HG03103 (cell line): Measurements from ENCODE around the gene ATP6V1C2.

Experiments
- ATAC-seq: cut with Tn5 transposase; IDR thresholded peaks from one replicate; pipeline ENCODE4 v1.9.1; 2021; ENCODE audit warnings: low read depth; ENCODE audit not compliant: unreplicated experiment

ATP6V1C2 gene, protein sequence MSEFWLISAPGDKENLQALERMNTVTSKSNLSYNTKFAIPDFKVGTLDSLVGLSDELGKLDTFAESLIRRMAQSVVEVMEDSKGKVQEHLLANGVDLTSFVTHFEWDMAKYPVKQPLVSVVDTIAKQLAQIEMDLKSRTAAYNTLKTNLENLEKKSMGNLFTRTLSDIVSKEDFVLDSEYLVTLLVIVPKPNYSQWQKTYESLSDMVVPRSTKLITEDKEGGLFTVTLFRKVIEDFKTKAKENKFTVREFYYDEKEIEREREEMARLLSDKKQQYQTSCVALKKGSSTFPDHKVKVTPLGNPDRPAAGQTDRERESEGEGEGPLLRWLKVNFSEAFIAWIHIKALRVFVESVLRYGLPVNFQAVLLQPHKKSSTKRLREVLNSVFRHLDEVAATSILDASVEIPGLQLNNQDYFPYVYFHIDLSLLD

DNA sequence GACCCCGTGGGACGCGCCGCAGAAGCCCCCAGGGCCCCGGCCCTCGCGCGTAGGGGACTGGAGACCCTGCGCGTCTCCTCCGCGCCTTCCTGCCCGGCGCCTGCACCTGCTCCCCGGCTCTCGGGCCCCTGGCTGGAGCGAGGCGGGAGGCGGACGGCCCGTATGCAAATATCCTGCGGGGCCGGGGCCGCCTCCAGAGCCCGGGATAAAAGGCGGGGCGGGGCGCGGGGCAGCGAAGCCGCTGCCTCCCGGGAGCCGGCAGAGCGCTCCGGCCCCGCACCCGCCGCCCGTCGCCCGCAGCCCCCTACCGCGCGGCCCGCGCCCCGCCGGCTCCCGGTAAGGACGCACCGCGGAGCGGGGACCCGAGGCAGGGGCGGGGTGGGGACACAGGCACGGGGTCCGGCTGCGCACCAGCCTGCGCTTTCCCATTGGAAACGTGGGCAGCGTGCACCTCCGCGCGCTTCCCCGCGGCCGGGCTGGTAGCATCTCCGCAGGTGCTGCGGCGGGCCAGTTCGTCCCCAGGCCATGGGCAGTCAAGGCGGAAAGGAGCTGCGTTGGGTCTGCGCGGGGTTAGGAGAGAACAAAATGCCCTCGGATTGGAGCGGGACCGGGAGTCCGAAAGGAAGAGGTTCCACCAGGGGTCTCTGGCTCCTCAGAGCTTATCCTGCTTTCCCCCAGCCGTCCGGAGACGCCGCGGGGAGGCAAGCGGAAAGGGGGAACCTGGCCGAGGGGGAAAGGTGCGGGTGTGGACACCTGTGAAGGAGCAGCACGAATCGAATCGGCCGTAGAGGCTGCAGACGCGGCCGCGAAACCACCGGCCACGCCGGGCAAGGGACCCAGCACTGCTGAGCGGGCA, at the start of gene ATP6V1C2:
Gene ATP6V1C2 (plus strand): TSS at position 235 of the 856 bp plus-strand sequence. CDS start 1,220 bp downstream, outside the sequence.
- peak; percentile 53 for ATAC-seq

DNA sequence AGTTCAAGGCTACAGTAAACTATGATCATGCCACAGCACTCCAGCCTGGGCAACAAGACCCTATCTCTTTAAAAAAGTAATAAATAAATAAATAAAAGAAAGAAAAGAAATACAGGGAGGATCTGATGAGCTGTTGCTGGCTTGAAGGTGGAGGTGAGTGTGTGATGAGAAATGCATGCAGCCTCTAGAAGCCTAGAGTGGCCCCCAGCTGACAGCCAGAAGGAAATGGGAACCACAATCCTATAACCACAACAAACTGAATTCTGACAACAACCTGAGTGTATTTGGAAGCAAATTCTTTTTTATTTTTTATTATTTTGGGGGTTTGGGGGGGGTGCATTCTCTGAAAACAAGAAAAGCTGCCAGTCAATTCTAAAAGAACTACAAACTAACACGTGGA, 46.3 kb upstream of the ATP6V1C2 start:
- no peak for ATAC-seq

DNA sequence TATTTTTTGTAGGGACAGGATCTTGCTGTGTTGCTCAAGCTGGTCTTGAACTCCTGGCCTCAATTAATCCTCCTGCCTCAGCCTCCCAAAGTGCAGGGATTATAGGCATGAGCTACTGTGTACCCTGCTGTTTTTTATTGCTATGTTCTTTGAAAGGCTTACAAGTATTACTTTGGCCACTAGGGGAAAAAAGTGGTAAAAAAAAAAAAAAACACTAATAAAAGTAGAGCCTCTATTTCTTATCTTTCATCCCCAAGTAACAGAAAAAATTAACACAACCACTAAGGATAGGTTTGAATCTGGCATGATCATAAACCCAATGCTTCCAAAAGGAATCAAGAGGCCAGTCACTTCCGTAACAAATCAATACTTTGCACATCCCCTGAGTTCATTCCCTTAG, 43.2 kb upstream of the ATP6V1C2 start:
- ATAC-seq: no peak

DNA sequence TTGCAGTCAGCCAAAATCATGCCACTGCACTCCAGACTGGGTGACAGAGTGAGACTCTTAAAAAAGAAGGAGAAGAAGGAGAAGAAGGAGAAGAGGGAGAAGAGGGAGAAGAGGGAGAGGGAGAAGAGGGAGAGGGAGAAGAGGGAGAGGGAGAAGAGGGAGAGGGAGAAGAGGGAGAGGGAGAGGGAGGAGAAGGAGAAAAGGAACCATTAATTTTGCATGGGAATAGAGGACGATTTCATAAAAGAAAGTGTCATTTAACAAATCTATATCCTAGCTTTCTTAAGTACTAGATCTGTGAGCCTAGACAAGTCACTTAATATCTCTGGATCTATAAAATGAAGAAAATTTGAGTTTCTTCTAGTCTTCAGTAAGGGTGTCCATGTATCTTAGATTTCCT, 41.2 kb upstream of the ATP6V1C2 start:
- no peak for ATAC-seq

DNA sequence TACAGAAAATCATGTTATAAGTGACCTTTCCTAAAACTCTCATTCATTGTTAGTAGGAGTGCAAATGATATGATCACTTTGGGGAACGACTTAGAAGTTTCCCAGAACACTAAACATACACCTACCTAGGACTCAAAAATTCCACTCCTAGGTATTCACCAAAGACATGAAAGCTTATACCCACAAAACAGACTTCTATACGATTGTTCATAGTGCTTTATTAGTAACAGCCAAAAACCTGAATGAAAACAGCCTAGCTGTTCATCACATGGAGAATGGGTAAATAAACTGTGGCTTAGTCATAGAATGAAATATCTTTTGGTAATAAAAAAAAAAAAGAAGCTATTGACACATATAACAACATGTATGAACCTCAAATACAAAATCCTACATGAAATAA, 40.5 kb upstream of the ATP6V1C2 start:
- no peak for ATAC-seq

DNA sequence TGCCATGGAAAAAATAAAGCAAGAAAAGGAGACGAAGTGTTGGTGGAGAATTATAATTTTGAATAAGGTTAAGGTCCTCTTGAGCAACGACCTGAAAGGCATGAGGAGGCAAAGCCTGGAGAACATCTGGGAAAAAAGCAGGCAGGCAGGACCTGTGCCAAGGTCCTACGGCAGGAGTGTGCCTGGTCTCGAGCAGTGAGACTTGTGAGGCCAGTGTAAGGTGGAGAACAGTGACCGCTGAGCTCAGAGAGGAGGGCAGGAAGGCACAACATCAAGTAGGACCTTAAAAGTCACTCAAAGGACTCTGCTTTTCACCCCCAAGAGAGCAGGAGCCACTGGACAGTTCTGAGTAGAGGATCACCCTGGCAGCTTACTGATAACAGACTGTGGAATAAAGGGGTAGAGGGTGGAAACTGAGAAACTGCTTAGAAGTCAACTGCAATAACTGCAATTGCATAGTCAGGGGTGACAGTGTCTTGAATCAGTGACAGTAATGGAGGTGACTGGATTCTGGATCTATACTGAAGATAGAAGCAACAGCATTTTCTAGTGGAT, 35.2 kb upstream of the ATP6V1C2 start:
- no peak for ATAC-seq

DNA sequence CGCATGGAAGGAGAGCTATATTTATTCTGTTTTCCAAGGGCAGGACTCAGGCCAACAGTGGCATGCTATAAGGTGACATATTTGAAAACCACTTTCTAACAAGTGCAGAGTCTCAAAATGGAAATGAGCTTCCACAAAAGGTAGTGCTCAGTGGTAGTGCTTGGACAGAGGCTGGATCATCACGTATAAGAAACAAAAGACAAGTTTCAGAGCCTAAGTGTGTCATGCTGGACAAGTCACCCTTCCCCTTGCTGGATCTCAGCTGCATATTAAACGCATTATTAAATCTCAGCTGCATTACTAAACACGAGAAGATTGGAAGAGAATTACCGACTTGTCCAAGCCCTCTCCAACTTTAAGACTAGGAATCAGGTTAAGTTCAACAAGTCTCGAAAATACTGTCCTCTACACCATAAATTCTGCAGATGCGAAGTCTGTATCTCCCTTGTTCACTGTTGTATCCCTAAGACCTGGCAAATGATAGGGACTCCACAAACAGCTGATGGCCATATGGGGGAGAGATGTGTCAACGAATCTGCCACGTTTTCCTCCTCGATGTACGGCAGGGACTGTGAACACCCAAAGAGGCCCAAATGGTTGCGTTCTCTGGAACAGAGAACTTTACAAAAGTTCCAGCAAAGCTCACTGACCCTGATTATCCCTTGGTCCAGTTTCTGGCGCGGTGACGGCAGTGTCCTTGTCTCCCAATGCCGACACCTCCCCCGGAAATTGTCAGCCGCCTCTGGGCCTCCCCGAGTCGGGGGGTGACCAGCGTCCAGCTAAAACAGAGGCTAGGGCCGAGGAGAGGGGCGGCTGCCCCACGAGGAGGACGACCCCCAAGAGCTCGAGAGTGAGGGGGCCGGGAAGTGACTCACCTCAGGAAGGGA, 32.3 kb upstream of the ATP6V1C2 start:
- peak; percentile 12 for ATAC-seq

DNA sequence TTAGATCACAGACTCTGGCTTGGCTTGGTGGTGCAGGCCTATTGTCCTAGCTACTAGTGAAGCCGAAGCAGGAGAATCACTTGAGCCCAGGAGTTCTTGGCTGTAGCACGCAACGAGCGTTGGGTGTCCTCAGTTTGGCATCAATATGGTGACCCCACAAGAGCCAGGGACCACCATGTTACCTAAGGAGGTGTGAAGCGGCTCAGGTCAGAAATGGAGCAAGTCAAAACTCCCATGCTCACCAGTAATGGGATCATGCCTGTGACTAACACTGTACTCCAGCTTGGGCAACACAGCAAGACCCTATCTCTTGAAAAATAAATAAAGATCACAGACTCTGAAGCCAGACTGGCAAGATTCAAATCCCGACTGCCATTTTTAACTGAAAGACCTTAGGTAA, 29.9 kb upstream of the ATP6V1C2 start:
- ATAC-seq: no peak

DNA sequence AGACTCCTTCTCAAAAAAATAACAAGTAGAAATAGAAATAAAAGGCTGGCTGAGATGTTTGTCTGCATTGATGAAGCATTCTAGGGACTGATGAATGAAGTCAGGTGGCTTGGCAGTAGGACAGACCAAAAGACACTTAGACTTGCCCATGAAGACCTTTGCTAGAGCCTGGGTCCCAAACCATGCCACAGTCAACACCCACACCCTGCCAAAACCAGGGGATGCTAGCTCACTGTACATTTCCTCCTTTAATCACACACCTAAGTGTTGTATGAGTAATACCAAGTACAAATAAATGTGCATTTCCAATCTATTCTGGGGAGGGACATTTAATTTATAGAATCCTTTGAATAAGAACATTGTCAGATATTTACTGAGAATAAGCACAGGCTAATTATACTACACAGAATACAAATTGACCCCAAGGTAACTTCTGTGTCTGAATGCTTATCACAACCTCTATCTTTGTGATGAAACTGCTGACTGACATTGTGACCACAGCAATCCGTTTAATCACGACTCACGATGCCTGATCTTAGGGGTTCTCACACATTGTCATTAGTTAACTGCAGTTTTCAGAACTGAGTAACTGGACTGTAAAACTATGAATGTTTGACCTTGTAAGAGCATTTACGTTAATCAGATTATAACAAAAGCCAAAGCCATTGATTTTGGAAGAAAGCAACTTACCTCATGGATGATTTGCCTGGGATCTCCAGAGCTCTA, 21.2 kb upstream of the ATP6V1C2 start:
- ATAC-seq: no peak

DNA sequence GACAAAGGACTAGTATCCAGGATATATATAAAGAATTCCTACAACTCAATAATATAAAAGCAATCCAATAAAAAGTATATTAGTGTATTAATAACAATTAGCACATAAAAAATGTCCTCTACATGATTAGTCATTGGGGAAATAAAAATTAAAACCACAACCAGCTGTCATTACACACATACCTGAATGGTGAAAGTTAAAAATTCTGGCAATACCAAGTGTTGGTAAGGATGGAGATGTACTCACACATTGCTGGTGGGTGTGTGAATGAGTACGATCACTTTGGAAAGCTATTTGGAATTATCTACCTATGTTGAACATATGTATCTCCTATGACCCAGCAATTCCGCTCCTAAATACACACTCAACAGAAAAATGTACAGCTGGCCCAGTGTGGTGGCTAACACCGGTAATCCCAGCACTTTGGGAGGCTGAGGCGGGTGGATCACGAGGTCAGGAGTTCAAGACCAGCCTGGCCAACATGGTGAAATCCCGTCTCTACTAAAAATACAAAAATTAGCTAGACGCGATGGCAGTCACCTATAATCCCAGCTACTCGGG, 17.3 kb upstream of the ATP6V1C2 start:
- no peak for ATAC-seq

DNA sequence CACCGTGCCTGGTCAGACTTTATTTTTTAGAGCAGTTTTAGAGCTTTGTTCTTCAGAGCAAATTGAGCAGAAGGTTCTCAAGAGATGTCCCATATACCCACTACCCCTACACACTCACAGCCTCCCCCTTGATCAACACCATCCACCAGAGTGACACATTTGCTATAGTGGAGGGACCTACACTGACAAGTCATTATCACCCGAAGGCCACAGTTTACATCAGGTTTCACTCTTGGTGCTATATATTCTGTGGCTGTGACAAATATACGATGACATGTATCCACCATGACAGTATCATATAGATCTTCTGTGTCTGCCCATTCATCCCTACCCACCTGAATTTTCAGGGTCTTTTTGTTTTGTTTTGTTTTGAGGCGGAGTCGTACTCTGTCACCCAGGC, 15.4 kb upstream of the ATP6V1C2 start:
- no peak for ATAC-seq

DNA sequence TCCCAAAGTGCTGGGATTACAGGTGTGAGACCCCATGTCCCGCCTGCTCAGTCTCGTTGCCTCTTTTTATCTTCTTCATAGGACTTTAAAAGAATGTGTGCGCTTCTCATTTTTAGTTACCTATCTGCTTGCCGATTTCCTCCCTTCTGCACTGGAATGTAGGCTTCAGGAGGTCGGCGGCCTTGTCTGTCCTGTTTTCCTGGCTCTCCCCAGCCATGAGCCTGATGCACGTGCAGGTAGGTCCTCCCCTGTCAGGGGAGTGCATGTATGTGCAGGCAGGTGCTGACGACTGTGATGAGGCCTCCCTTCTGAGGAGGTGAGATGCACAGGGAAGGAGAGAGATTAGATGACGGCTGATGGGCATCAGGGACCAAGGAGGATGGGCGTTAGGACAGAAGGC, 13.6 kb upstream of the ATP6V1C2 start:
- ATAC-seq: no peak

DNA sequence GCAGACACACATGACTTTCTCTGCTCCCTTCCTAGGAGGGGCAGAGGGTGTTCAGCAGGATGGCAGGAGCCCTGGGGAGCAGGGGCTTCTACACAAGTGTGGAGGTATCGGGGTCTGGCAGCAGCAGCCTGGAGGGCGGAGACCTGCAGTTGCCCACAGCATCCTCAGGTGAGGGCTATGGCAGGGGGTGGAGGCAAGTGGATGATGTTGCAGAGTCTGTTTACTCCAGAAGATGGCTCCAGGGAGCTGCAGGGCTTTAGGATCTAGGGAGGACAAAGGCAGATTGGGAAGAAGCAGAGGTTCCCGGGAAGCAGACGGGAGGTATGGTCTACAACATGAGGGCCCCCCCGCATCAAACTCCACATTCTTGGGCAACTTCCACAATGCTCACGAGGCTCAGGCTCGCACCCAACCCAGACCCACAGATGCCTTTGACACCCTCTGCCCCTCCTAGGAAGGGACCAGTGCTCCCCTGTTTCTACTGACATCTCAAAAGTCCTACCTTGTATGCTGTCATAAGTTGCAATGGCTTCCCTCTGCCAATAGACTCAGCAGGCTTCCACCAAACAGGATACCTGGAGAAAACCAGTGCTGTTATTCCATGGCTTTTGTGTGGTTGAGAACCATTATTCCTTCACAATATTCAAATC, 12.0 kb upstream of the ATP6V1C2 start:
- ATAC-seq: no peak

DNA sequence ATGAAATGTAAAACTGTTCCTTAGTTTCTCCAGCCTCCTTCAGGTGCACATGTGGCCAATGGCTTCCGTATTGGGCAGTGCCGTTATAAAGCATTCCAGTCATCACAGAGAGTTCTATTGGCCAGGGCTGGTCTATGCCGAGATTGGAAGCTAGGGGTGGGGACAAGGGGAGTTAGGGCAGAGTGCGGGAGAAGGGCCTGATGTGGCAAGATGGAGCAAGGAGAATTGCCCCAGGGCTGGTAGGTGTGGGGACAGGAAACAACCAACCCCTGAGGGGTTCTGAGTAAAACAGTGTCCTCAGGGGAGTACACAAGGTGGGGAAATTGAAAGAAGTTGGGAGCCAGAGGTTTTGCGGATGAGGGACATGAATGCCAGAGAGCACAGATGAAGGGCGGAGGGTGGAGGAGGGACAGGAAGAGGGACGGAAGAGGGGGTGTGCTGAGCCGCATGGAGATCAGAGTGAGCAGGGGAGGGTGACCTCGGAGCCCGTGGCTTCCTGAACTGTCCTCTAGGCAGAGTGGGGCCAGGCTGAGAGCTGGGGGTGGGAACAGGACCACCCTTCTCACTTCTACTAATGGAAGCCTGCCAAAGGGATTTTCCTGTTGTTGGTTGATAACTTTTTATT, 9.1 kb upstream of the ATP6V1C2 start:
- ATAC-seq: no peak

DNA sequence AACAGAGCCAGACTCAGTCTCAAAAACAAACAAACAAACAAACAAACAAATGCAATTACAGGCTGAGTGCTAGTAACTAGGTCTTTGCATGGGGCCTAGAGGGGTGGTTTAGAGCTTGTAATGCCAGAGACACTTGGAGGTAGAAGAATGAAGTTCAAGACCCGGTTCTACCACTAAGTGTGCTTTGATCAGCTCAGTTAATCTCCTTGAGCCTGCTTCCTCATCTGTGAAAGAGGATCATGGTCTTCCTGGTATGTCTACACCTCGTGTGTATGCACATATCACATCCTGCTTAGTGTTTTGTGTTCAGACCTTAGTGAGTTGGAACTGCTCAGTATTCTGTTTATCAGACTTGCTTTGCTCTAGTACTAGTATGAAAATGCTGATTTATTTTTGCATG, 4.8 kb upstream of the ATP6V1C2 start:
- no peak for ATAC-seq

DNA sequence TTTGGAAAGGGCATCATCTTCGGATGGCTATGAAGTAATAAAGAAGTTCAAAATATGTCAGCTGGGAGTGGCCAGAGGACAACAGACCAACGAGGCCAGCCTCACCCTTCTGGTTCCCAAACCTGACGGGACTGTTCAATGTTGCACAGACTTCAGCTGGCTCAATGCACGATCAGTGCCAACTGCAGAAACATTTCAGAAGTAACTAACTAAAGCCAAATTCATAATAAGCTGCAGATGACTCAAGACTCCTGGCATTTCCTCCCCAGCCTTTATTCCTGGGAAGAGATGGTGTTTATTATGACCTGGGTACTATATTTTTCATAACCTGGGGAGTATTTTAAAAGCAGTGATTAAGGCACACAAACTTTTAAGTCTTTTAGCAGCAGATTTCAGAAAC, 3.8 kb upstream of the ATP6V1C2 start:
- ATAC-seq: no peak

DNA sequence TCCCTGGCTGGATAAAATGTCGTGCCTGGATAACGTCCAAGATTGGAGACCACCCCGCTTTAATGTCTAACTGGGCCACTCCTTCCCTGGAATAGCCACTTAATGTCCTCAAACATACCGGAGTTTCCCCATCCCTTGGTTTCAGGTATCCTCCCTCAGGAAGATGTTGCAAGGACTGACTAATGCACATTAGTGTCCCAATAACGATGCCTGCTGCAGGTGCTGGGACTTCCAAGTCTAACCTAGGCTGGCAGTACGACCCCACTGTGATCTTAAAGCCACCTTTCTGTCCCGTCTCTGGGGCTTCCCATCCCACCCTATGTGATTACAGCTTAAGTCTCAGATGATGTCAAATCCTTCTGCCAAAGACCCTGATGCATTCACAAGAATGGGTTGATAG, 1.1 kb upstream of the ATP6V1C2 start:
- no peak for ATAC-seq

DNA sequence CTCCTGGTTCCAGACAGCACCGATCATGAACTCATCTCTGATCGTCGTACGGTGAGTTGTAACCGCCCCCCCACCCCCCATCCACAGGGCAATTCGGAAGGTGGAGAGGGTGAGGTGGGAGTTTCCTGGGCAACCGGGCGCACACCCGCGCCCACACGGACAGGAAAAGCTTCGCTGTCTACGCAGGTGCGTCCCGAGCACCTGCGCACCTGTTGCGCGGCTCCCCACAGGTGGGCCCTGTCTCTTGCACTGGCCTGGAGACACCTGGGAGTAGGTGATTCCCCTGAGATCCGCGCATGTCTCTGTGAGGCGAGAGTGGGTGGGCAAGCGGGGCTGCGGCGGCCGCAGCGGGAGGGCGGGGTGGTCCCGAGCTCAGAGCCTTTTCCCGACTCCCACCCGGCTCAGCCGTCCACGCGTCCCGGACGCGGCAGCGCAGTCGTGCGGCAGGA, 459 bp upstream of the ATP6V1C2 start:
- peak; percentile 11 for ATAC-seq
